Keratinocyte (primary cell): ENCODE measurements around the gene MRPL40.

ENCODE experiments used
- EZH2 ChIP-seq: IDR thresholded peaks from one replicate; pipeline ENCODE4 v1.6.1; 2012; ENCODE audit warnings: inconsistent platforms, mild to moderate bottlenecking, low read length, moderate library complexity
- TF ChIP-seq, protein P1 (sequence below), 3 experiments: IDR thresholded peaks in 1 of 3; conservative IDR thresholded peaks in 1 of 3; optimal IDR thresholded peaks in 1 of 3; 2 replicates in 2 of 3; 3 replicates in 1 of 3; pipeline versions ENCODE3 to v1.5.1; 2011; ENCODE audit warnings: low read length in 3 of 3, mild to moderate bottlenecking in 3 of 3, moderate library complexity in 2 of 3, control low read depth in 1 of 3, inconsistent platforms in 1 of 3; ENCODE audit not compliant: insufficient read depth in 2 of 3; ENCODE audit errors: extremely low read depth in 1 of 3

DNA sequence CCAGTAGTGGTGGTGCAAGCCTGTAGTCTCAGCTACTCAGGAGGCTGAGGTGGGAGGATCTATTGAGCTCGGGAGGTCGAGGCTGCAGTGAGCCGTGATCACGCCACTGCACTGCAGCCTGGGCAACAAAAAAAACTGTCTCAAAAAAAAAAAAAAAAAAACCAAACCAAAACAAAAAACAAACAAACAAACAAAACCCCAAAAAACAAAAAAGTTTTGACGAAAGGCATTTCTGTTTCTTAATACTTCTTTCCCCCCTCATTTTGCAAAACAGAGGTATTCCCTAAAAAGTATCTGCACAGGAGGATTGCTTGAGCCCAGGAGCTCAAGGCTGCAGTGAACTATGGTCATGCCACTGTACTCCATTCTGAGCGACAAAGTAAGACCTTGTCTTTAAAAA is 12.0 kb upstream of the MRPL40 start:
- TF ChIP-seq, protein P1, sequence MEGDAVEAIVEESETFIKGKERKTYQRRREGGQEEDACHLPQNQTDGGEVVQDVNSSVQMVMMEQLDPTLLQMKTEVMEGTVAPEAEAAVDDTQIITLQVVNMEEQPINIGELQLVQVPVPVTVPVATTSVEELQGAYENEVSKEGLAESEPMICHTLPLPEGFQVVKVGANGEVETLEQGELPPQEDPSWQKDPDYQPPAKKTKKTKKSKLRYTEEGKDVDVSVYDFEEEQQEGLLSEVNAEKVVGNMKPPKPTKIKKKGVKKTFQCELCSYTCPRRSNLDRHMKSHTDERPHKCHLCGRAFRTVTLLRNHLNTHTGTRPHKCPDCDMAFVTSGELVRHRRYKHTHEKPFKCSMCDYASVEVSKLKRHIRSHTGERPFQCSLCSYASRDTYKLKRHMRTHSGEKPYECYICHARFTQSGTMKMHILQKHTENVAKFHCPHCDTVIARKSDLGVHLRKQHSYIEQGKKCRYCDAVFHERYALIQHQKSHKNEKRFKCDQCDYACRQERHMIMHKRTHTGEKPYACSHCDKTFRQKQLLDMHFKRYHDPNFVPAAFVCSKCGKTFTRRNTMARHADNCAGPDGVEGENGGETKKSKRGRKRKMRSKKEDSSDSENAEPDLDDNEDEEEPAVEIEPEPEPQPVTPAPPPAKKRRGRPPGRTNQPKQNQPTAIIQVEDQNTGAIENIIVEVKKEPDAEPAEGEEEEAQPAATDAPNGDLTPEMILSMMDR (optimal IDR thresholded peaks at IDR 0.05 in 1 of 3, IDR thresholded peaks at IDR 0.05 in 1 of 3, conservative IDR thresholded peaks at IDR 0.05 in 1 of 3; ENCODE audit: extremely low read depth in 1 of 3, insufficient read depth in 2 of 3, low read length in 3 of 3): no peak
- TF ChIP-seq EZH2: no peak
